Measurements from ENCODE around the gene CAMK2G.

CAMK2G gene

DNA sequence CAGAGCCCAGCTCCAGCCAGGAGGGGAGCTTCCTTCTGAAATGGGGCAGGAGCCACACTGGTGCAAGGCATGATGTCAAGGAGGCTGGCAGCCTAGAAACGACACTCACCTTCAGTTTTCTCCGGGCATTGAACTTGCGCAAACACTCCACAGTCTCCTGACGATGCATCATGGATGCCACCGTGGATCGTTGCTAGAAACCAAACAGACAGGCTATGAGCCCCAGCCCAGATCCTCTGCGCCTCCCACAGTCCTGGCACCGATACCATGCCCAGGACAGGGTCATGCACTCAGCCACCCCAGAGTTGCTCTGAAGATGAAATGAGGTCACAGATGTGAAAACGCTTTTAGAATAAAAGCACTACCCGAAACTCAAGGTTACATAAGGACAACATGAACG, 32.0 kb downstream of the CAMK2G start:
- no peak for TF ChIP-seq YY1 (IDR thresholded peaks at IDR 0.05; ENCODE audit: low read depth)

- TF ChIP-seq USF1 (IDR thresholded peaks at IDR 0.05) (no peak), TEAD4 (IDR thresholded peaks at IDR 0.05) (no peak), TAF1 (IDR thresholded peaks at IDR 0.05; ENCODE audit: low read depth) (no peak)
Observed at GRCh38 chr10:73841526-73842285, 32.6 kb downstream of the CAMK2G start.

DNA sequence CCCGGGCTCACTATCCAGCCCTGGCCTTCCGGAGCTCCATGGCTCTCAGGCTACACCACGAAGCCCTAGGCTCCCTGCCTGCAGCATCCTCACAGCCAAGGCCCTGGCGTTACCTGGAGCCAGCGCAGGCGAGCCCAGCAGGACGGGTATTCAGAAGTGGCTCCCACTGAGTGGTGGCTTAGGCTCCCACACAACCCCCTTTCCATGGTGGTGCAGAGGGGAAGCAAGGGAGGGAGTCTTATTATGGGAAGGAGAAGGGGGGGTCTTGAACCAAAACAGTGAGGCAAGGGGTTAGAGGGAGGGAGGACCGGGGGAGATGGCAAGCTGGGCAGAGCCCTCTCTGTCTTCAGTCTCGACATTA, 33.3 kb downstream of the CAMK2G start:
- no peak for TF ChIP-seq USF1 (IDR thresholded peaks at IDR 0.05)
- TF ChIP-seq NFIC (IDR thresholded peaks at IDR 0.05), result no peak
- TF ChIP-seq YY1 (IDR thresholded peaks at IDR 0.05; ENCODE audit: low read depth), result no peak
- no peak for TF ChIP-seq REST (IDR thresholded peaks at IDR 0.05; ENCODE audit: low read depth)
- TF ChIP-seq MAX (IDR thresholded peaks at IDR 0.05), result no peak
- TF ChIP-seq TEAD4 (IDR thresholded peaks at IDR 0.05), result no peak
- no peak for TF ChIP-seq FOXM1 (IDR thresholded peaks at IDR 0.05; ENCODE audit: borderline replicate concordance, low read depth)
- no peak for TF ChIP-seq EGR1 (IDR thresholded peaks at IDR 0.05)
- no peak for TF ChIP-seq TCF12 (IDR thresholded peaks at IDR 0.05; ENCODE audit: low read depth)

DNA sequence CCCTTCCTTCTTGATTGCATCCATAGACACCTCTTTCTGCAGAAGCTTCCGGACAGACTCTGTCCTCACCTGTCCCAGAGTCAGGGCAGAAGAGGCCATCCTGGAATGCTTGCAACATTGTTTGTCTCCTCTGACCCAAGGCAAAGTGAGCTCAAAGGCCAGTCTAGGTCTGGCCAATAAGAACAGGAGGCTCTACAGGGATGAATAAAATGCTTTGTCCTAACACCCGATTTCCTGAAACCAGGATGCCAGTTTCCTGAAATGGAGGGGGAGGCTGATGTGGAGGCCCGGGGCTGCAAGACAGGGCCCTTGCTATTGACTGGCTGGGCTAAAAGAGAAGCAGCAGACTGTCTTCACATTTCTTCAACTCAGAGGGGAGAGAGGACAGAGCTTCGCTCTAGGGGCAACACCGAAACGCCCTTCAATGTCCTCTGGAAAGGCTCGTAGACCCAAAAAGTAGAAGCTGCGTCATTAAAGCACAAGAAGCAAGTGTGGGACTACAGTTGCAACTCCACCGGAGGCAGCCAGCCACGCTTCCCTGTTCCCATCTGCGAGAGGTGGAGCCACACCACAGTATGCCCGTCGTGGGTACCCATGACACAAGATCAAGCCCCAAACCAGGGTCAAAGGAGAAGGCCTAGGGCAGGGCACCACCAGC, 33.8 kb downstream of the CAMK2G start:
- no peak for TF ChIP-seq CEBPB (IDR thresholded peaks at IDR 0.05)
- TF ChIP-seq ZBTB7A (IDR thresholded peaks at IDR 0.05; ENCODE audit: low read depth), result no peak
- no peak for TF ChIP-seq EP300 (IDR thresholded peaks at IDR 0.05; ENCODE audit: borderline replicate concordance)
- no peak for TF ChIP-seq CREB1 (IDR thresholded peaks at IDR 0.05; ENCODE audit: low read depth)
- no peak for TF ChIP-seq NFIC (IDR thresholded peaks at IDR 0.05)
- TF ChIP-seq TCF12 (IDR thresholded peaks at IDR 0.05; ENCODE audit: low read depth), result no peak
- no peak for TF ChIP-seq USF1 (IDR thresholded peaks at IDR 0.05)
- TF ChIP-seq REST (IDR thresholded peaks at IDR 0.05; ENCODE audit: low read depth), result no peak
- no peak for TF ChIP-seq YY1 (IDR thresholded peaks at IDR 0.05; ENCODE audit: low read depth)
- TF ChIP-seq RAD21 (IDR thresholded peaks at IDR 0.05; ENCODE audit: low read depth), result no peak
- no peak for TF ChIP-seq TEAD4 (IDR thresholded peaks at IDR 0.05)
- TF ChIP-seq MAX (IDR thresholded peaks at IDR 0.05), result no peak
- TF ChIP-seq TAF1 (IDR thresholded peaks at IDR 0.05; ENCODE audit: low read depth), result no peak
- TF ChIP-seq EGR1 (IDR thresholded peaks at IDR 0.05), result no peak
- TF ChIP-seq FOXM1 (IDR thresholded peaks at IDR 0.05; ENCODE audit: borderline replicate concordance, low read depth), result no peak

GRCh38 chr10:73840056-73840402, 34.3 kb downstream of the CAMK2G start:
- no peak for TF ChIP-seq EGR1 (IDR thresholded peaks at IDR 0.05)
- no peak for TF ChIP-seq RAD21 (IDR thresholded peaks at IDR 0.05; ENCODE audit: low read depth)
- no peak for TF ChIP-seq TEAD4 (IDR thresholded peaks at IDR 0.05)
- TF ChIP-seq REST (IDR thresholded peaks at IDR 0.05; ENCODE audit: low read depth), result no peak
- TF ChIP-seq NFIC (IDR thresholded peaks at IDR 0.05), result no peak
- TF ChIP-seq YY1 (IDR thresholded peaks at IDR 0.05; ENCODE audit: low read depth), result no peak
- TF ChIP-seq FOXM1 (IDR thresholded peaks at IDR 0.05; ENCODE audit: borderline replicate concordance, low read depth), result no peak
- no peak for TF ChIP-seq ZBTB7A (IDR thresholded peaks at IDR 0.05; ENCODE audit: low read depth)
- TF ChIP-seq TAF1 (IDR thresholded peaks at IDR 0.05; ENCODE audit: low read depth), result no peak
- TF ChIP-seq USF1 (IDR thresholded peaks at IDR 0.05), result no peak
- TF ChIP-seq MAX (IDR thresholded peaks at IDR 0.05), result no peak
- TF ChIP-seq EP300 (IDR thresholded peaks at IDR 0.05; ENCODE audit: borderline replicate concordance), result no peak
- no peak for TF ChIP-seq TCF12 (IDR thresholded peaks at IDR 0.05; ENCODE audit: low read depth)
- TF ChIP-seq CREB1 (IDR thresholded peaks at IDR 0.05; ENCODE audit: low read depth), result no peak
- no peak for TF ChIP-seq CEBPB (IDR thresholded peaks at IDR 0.05)
